Measurements from ENCODE around the gene UGT1A8. TPM values are rescaled to one million over a fixed set of nuclear protein-coding genes. Genes with fewer than 3 reads are reported as not detected.

UGT1A8 gene
- total and polyA plus RNA-seq, 9 of the 15 experiments (the other 6 are each of a cell fraction or from before 2014, with no cell fraction given), result 0.04 TPM; not detected in 8

- no peak for TF ChIP-seq ZBTB9 (CRISPR knock-in tag; IDR thresholded peaks at IDR 0.05)
- no peak for TF ChIP-seq YBX1 (IDR thresholded peaks at IDR 0.05)
- no peak for TF ChIP-seq ZBTB40 (IDR thresholded peaks at IDR 0.05)
- no peak for TF ChIP-seq ZBTB40 (CRISPR knock-in tag; IDR thresholded peaks at IDR 0.05)
Measured at GRCh38 chr2:233643128-233643527, 25.7 kb downstream of the UGT1A8 start (continued).
